Cardiac septum (tissue), 1 donor: Measurements from ENCODE around the gene IL25. TPM values are rescaled to one million over a fixed set of nuclear protein-coding genes. Genes with fewer than 3 reads are reported as not detected.
"Not testable (repeated sequence)": the region's sequence is repeated elsewhere in the genome, so short reads cannot be mapped to it uniquely, and the experiment has no call there.

ENCODE experiments used
- DNase-seq: peaks from one replicate; pipeline ENCODE4 v3.0.0-alpha.2; 2020; ENCODE audit warnings: low spot score
- intact Hi-C: fragments of 100-400 bp; cut with DNase I; formaldehyde crosslinking; loops from one replicate; pipeline ENCODE4 v1.14.0; 2022
- total RNA-seq: library from RNA; stranded (reverse); fragmentation: NEBNext Ultra II Directional; extraction: Animal tissue kit (Norgen Biotek cat#: 25700); gene quantifications from one replicate; pipeline ENCODE4 v1.2.1, GENCODE V29; 2021
- donor health status: DM: no; HTN: no; CAD: no.

Gene IL25
- total RNA-seq, 1 donor from 2014 or later: not detected

DNA sequence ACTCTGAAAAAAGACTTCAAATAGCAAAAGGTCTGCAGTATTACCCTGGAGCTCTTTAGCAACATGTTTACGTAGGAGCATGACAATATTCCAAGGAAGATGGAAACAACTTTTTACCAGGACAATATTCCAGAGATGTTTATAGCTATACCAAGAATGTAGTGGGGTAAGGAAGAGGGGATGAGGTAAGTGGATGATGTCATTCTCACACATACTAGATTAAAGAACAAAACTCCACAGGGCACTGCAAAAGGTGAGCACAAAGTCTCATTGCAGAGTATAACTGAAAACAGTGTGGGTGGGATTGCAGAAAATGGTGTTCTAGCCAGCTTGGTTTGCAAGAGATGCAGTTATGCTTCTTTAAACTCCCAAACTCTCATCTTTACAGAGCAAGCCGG, 12.6 kb downstream of the IL25 start:
- intact Hi-C loops: no loop called here
- no peak for DNase-seq

DNA sequence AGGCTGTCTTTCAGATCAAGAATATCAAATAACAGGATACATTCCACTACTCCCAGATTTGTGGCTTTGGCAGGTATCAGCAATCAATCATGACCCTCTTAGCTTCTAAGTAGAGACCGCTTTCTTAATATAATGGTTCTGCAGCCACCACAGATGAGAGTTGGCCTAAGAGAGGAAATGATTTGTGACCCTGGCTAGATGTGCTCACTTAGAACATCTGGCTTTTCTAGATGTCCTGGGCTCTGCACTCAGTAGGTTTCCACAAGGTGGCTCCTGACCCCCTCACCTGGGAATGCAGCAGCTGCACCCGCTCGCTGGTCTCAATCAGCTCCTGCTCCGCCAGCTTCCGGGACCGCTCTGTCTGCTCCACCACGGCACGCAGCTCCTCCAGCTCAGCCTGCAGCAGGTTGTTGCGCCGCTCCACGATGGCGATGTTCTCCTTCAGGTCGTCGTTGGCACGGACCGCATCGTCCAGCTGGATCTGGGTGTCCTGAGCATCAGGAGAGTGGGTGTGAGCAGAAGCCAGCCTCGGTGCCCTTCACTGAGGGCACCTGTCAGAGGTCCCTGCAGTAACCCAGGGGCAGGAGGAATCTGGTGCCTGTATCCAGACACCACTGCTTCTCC, 13.1 kb downstream of the IL25 start:
- intact Hi-C loops: no loop called here
- DNase-seq: no peak

DNA sequence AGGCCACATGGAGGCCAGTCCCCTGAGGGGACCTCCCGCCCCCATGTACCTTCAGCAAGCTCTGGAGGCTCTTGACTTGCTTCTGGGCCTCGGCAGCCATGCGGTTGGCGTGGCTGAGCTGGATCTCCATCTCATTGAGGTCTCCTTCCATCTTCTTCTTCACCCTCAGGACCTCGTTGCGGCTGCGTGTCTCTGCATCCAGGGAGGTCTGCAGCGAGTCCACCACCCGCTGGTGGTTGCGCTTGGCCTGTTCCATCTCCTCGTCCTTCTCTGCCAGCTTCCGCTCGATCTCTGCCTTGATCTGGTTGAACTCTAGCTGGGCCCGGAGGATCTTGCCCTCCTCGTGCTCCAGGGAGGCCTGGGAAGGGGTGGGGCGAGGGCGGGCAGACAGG, 13.7 kb downstream of the IL25 start:
- intact Hi-C loops: not testable (repeated sequence)

DNA sequence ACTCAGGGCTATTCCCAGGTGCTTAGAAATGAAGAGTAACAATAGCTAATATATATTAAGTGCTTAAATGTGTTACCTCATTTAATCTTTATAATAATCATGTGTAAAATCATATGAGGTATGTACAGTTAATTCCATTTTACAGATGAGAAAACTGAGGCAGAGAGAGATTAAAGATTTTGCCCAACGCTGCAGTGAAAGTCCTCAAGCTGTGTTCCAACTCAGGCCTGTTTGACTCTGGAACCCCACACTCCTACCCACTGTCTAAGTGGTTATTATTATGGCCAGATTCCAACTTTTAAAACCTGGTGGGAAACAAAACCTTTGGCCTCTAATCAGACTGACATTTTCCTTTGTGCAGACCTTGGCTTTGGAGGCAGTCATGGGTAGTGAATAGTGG, 14.4 kb downstream of the IL25 start:
- intact Hi-C loops: no loop called here
- no peak for DNase-seq

More for the DNA sequence above, 13.7 kb downstream of the IL25 start:
- not testable (repeated sequence) for DNase-seq

DNA sequence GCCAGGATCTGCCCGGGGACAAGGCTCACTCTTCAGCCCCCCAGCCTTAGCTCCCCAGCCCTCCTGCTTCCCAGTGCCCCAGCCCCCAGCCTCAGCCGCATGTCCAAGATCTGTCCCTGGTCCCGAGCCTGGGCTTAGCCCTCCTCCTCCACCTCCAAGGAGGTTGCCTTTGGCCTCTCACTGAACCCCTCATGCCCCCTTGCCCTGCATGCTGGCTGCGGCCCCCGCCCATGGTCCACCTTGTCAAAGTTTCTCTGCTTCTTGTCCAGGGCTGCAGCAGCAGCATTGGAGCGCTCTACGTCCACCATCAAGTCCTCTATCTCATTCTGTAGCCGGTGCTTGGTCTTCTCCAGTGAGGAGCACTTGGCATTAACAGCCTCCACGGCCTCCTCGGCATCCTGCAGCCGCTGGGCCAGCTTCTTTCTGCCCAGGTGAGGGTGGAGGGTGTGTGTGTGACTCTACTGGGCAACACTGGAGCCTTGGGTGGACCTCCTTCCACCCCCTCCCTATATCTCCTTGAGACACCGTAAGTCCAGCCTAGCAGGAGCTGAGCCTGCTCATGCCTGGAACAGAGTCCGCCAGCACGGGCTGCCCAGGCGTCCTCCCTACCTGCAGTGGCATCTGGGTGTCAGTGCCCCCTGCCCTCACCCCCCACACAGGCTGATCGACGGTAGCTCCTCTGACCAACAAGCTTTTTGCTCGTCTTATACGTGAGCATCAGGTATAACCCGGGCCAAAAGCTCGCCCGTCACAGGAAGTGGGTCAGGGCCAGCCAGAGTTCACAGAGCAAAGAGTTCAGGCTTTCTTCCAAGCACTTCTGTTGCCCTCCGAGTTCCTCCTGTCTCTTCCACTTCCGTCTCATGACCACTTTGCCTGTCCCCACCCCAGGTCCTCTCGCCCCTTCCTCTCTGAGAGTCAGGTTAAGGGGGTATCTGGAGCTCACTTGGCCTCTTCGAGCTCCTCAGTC, 15.6 kb downstream of the IL25 start:
- DNase-seq: no peak
- intact Hi-C loops: no loop called here

DNA sequence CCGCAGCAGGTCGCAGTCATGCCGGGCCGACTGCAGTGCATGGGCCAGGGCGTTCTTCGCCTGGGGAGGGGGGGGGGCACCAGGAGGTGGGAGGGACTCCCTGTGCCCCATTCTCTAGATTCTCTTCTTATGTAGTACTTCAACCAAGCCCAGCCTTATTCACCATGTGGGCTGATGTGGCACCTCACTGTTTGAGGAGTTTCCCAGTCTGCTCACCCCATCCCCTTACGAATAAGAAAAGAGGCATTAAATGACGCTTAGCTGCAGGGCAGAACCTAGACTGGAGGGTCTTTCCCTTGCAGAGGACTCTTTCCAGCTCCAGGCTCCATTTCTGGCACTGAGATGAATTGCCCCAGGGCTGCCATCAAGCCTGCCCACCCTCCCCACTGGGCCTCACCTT, 16.4 kb downstream of the IL25 start:
- DNase-seq: no peak
- intact Hi-C loops: no loop called here

DNA sequence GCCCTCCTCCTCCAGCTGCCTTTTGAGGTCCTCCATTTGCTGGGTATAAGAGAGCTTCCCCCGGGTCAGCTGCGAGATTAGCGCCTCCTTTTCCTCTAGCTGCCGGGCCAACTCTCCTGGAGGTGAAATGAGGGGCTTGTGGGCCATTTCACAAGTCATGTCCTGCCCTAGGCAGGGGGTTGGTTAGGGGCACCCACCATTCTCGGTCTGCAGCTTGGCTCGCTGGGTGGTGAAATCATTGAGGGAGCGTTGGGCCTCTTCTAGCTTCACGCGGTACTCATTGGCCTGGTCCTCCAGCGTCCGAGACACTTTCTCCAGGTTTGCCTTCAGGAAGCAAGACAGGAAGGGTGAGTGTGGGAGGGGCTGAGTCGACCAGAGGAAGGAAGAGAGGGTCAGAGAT, 16.8 kb downstream of the IL25 start:
- intact Hi-C loops: no loop called here
- no peak for DNase-seq

DNA sequence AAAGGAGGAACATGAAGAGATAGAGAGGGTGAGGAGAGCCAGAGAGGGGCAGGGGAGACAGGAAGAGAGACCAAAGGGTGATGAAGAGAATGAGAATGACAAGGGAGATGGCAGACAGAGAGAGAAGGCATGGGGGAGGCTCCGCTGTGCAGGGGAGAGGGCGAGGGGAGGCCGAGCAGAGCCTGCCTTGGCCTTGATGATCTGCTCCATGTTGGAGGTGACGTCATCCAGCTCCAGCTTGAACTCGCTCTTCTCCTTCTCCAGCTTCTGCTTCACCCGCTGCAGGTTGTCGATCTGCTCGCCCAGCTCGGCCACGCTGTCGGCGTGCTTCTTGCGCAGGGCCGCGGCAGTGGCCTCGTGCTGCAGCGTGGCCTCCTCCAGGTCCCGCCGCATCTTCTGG, 17.3 kb downstream of the IL25 start:
- DNase-seq, intact Hi-C loops: not testable (repeated sequence)

DNA sequence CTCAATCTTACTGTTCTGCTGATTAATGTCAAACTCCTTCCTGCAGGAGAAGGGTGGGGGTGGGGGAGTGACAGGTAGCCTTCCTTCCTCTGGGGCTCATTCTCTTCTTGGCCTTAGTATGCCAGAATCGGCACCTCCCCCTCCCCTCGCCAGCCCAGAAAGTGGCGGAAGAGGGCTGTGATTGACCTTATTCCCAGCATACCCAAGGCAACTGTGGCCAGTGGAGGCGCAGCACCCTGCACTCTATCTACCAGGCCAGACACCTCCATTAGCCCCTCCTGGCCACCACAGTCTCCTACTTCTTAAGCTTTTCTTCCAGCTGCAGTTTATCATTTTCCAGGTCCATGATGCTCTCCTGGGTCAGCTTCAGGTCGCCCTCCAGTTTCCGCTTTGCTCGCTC, 20.0 kb downstream of the IL25 start:
- intact Hi-C loops: no loop called here
- DNase-seq: no peak

DNA sequence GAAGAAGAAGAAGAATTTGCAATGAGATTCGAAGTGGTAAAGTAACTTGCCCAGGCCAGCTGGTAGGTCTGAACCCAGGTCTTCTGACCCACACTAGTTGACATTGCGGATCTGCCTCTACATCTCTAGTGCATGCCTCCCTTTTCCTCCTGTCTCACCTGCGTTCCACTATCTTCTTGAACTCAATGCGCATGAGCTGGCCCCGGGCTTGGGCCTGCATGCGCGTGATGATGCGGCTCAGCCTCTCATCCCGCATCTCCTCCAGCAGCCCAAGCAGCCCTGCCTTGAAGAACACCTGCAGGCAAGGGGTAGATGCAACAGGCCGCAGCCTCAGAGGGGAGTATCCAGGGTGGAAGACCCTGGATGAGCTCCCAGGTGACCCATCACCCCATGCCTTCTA, 23.5 kb downstream of the IL25 start:
- no peak for DNase-seq
- intact Hi-C loops: no loop called here

DNA sequence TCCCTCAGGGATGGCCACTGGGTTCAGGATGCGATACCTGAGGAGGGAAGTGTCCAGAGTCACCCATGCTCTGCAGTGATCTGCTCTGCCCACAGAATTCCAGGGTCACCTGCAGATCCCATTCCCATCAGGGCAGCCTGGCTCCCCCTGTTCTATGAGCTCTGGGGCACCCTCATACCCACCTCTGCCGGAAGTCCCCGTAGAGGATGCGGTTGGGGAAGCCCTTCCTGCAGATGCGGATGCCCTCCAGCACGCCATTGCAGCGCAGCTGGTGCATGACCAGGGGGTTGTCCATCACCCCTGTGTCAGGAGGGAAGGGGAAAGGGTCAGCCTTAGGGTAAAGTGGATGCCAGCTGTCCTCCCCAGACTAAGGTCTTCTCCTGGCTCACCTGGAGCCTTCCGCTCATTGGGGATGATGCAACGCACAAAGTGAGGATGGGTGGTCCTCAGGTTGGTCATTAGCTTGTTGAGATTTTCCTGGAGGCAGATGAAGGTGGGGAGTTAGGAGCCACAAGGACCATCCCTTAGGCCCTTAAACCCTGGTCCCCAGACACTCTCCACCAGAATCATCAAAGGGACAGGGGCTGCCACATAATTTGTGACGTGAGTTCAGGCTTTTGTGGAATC, 24.3 kb downstream of the IL25 start:
- DNase-seq: no peak

DNA sequence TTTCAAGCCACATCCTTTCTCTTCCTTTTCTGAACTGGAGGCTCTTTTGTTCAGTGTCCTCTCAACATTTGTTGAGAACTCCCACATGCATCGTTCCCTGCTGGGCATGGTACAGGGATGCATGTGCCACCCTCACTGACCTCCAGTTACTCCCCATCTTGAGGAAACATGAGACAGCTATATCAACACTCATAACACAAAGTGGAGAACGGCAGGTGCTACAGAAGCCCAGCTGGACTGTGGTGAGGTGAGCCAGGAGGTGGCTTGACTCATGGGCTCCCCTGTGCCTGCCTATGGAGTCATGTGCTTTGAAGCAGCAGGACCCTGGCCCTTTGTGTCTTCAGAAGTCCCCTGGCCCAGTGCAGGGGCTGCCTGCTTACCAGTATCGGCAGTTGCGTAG, 25.7 kb downstream of the IL25 start:
- no peak for DNase-seq
- intact Hi-C loops: no loop called here

More for the DNA sequence above, 24.3 kb downstream of the IL25 start:
- intact Hi-C loops: no loop called here

DNA sequence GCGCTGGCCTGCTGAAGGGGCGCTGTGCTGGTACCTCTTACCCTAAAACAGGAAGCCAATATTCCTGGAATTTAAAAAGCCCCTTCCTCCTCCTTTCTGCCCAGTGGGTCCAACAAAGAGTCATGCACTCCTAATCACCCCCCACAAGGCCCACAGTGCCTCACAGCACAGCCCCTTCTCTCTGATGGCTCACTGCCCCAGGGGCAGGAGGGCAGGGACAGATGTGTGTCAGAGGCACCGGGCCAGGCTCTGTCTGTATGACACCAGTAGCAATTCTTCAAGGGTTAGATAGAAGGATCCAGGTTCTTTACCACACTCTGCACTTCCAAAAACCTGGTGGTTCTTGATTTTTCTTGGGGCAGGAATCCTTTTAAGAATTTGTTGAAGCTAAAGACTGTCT, 26.5 kb downstream of the IL25 start:
- intact Hi-C loops: no loop called here
- no peak for DNase-seq

DNA sequence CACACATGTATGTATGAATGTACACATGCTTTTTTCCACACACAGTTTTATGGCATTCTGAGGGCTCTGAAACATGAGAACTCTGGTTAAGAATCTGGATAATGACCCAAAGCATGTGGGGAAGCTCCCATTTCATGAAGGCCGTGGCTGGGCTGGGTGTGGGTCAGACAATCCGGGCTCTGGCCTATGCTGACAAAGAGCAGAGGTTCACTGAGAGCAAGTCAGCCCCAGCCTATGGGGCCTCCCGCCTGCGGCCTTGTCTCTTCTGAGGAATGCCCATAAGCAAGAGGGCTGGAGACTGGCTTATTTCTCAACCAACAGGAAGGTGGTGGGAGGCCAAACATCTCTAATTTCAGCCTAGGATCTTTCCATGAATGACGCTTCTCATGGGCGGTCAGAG, 27.0 kb downstream of the IL25 start:
- DNase-seq: no peak
- intact Hi-C loops: no loop called here

DNA sequence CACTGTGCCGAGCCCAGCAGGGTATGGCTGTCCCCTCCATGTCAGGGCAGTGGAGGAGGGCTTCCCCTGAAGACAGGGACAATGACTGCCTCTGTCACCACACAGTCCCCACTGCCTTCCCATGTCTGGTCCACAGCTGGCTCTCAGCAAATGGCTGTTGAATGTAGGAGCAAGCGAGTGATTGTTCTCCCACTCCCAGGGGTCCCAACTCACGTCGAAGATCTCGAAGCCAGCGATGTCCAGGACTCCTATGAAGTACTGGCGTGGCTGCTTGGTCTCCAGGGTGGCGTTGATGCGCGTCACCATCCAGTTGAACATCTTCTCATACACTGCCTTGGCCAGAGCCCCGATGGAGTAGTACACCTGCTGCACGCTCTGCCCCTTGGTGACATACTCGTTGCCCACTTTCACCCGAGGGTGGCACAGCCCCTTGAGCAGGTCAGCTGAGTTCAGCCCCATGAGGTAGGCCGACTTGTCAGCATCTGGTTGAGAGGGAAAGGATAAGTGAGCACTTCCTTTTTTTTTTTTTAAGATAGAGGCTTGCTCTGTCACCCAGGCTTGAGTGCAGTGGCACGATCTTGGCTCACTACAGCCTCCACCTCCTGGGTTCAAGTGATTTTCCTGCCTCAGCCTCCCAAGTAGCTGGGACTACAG, 28.0 kb downstream of the IL25 start:
- DNase-seq: peak; percentile 75
- intact Hi-C loops: not testable (repeated sequence)

DNA sequence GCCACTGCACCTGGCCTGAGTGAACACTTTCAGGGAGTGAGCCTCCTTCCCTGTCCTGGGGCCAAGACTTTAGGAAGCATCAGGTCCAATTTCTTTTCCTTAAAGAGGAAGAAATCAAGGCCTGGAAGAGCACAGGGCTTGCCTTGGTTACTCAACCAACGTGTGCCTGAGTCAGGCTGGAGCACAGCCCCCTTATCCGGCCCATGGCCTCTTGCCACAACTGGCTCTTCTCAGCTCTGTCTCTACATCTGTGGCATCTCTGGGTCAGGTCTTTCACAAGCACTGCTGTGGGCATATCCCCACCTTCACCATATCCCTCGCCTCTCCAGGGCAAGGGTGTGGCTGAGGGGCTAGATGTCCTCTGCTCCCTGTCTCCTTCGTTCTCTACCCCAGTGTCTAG, 28.7 kb downstream of the IL25 start:
- intact Hi-C loops: no loop called here
- no peak for DNase-seq

DNA sequence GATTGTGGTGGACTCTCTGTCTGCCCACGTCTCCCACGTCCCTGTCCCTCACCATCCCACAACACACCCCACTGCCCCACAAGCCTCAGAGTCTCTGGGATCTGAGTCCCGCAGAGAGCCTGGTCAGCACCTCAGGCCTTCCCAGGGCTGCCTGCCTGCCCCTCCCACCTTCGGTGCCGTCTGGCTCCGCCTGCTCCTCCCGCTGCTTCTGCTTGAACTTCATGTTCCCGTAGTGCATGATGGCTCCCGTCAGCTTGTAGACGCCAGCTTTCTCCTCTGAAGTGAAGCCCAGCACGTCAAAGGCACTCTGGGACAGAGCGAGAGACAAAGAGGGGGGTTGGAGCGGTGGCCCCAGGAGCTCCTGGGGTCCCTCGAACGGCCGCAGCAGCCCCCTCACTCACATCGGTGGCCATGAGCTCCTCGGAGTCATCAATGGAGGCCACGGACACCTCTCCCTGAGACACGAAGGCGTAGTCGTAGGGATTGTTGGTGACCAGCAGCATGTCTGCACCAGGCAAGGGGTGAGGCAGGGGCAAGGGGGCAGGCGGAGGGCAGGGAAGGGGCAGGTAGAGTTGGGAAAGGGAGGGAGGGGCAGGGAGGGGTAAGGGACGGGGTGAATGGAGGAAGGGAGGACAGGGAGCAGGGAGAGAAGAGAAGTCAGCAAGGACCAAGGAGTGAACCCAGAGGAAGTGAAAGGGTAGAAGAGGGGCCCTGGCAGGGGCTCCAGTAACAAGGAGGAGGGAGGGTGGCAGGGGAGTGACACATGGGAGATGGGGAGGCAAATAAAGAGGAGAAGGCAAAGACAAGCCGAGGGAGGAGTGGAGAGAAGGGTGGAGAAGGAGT, 29.9 kb downstream of the IL25 start:
- DNase-seq: no peak

DNA sequence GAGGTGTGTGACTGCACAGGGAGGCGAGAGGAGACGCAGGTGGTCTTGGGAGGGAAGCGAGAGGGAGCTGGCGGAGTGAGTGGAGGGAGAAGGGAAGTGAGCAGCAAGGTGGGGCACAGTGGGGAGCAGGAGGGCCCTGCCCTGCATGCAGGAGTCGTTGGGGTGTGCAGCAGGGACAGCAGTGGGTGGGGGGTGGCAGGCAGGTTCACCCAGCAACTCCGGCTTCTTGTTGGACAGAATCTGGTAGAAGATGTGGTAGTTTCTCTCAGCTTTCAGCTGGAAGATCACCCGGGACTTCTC, 30.5 kb downstream of the IL25 start:
- DNase-seq: no peak
- intact Hi-C loops: no loop called here

More for the DNA sequence above, 29.9 kb downstream of the IL25 start:
- intact Hi-C loops: no loop called here

DNA sequence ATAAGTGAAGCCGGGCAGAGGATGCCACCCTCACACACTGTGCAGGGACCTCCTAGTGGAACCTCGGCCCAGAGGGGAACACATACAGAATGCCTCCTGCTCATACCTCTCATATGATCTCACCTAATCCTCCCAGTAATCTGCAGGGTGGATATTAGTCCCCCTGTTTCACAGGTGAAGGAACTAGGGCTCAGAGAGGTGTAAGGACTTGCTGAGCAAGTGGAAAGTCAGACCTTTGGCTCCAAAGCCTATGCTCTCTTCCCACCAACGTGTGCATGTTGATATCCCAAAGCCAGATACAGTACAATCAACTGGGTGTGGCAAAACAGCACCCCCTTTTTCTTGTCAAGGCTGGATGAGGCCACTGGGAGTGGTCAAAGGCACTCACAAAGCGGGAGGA, 31.3 kb downstream of the IL25 start:
- intact Hi-C loops: no loop called here
- no peak for DNase-seq
